ENCODE data around the gene PI4K2A.
"Not testable (repeated sequence)": the region's sequence is repeated elsewhere in the genome, so short reads cannot be mapped to it uniquely, and the experiment has no call there.

Gene PI4K2A

GRCh38 chr10:97632949-97633884 is 7.3 kb upstream of the PI4K2A start, which contains the start of gene MORN4:
Gene MORN4, minus strand, starts transcription at chr10:97633500. Its CDS starts 13,847 bp downstream, at chr10:97619653.
- TF ChIP-seq CTCF (IDR thresholded peaks at IDR 0.05; ENCODE audit: low read depth, low read length): no peak
- peak within 1 kb of the TSS; percentile 82 for H3K4me3 ChIP-seq (ENCODE audit: low read depth, low read length)

- no peak for TF ChIP-seq CTCF (IDR thresholded peaks at IDR 0.05; ENCODE audit: low read depth, low read length)
- H3K4me3 ChIP-seq (ENCODE audit: low read depth, low read length): peak overlapping the region; percentile 82
Measured at GRCh38 chr10:97633921-97634320, 6.5 kb upstream of the PI4K2A start.

GRCh38 chr10:97635577-97635976 is 4.9 kb upstream of the PI4K2A start:
- no peak overlapping the region for H3K4me3 ChIP-seq (ENCODE audit: low read depth, low read length)
- TF ChIP-seq CTCF (IDR thresholded peaks at IDR 0.05; ENCODE audit: low read depth, low read length): no peak

GRCh38 chr10:97639090-97639489 is 1.4 kb upstream of the PI4K2A start:
- not testable (repeated sequence) for H3K4me3 ChIP-seq (ENCODE audit: low read depth, low read length)

- TF ChIP-seq CTCF (IDR thresholded peaks at IDR 0.05; ENCODE audit: low read depth, low read length): no peak
- H3K4me3 ChIP-seq (ENCODE audit: low read depth, low read length): peak overlapping the region; percentile 90
Measured at GRCh38 chr10:97640868-97641811, 669 bp downstream of the PI4K2A start.

- H3K4me3 ChIP-seq (ENCODE audit: low read depth, low read length): not testable (repeated sequence)
Measured at GRCh38 chr10:97642471-97643159, 2.1 kb downstream of the PI4K2A start.

GRCh38 chr10:97643441-97643985 is 3.0 kb downstream of the PI4K2A start:
- H3K4me3 ChIP-seq (ENCODE audit: low read depth, low read length): no peak overlapping the region
- no peak for TF ChIP-seq CTCF (IDR thresholded peaks at IDR 0.05; ENCODE audit: low read depth, low read length)
